Heart left ventricle (tissue), 13 donors: Measurements from ENCODE around the gene RPAP2.
A peak's percentile ranks its signal among the peaks of the same experiment; 100 is the strongest.

ENCODE experiments used
- POLR2A ChIP-seq, 2 donors: fragments of 450-650 bp; IDR thresholded peaks; one replicate each; pipeline ENCODE4 v1.6.1; 2017; ENCODE audit warnings: antibody characterized with exemption in 2 of 2, mild to moderate bottlenecking in 2 of 2, moderate library complexity in 2 of 2
- TF ChIP-seq, protein P1 (sequence below), 12 donors: fragments of 200-600 bp; sonication (generic) in 4 of 12; IDR thresholded peaks; one replicate each; pipeline versions ENCODE4 v1.5.0 to v1.8.0; 2018 to 2022; ENCODE audit warnings: antibody characterized with exemption in 12 of 12, mild to moderate bottlenecking in 5 of 12
- donor health status: ischemic (EF 13 %, LVEDD 7.1; RV severe dilation, severe dysfunction).
- donor health status: DM: no; HTN: yes; CAD: no.
- donor health status: DM: no; HTN: no; CAD: no.
- donor health status: ischemic (EF 25% LVEDD 6.9; RV normal size, moderate dysfunction).
- donor health status: ischemic (EF 25% LVEDD 5.7; RV mildly dilated, moderate dysfunction).
- donor health status: ischemic (EF 35%, LVEDD 5.7; RV mildly dilated, moderate dysfunction).
- donor health status: nonischemic (EF 11% LVEDD 7.7; RV severe dilation, severe dysfunction).
- donor health status: DM: yes; HTN: yes; CAD: no.
- donor health status: PGD.
- donor health status: ischemic (EF 29% LVEDD 5.4; RV normal size, mild dysfunction).
- donor health status: nonischemic (EF 23%, LVEDD 6.1; RV moderate dilation, normal function).

- TF ChIP-seq, protein P1, sequence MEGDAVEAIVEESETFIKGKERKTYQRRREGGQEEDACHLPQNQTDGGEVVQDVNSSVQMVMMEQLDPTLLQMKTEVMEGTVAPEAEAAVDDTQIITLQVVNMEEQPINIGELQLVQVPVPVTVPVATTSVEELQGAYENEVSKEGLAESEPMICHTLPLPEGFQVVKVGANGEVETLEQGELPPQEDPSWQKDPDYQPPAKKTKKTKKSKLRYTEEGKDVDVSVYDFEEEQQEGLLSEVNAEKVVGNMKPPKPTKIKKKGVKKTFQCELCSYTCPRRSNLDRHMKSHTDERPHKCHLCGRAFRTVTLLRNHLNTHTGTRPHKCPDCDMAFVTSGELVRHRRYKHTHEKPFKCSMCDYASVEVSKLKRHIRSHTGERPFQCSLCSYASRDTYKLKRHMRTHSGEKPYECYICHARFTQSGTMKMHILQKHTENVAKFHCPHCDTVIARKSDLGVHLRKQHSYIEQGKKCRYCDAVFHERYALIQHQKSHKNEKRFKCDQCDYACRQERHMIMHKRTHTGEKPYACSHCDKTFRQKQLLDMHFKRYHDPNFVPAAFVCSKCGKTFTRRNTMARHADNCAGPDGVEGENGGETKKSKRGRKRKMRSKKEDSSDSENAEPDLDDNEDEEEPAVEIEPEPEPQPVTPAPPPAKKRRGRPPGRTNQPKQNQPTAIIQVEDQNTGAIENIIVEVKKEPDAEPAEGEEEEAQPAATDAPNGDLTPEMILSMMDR (IDR thresholded peaks at IDR 0.05) = peak; percentile 37 to 73 (median 54)
- no peak for TF ChIP-seq POLR2A (IDR thresholded peaks at IDR 0.05)
These were observed 11.3 kb downstream of the RPAP2 start for GRCh38 chr1:92310185-92310597.
